Choroid plexus epithelial cell (primary cell): ENCODE data around the gene TNFRSF4.

Experiments used
- DNase-seq: peaks from one replicate; pipeline ENCODE4 v3.0.0-alpha.2; 2010; ENCODE audit warnings: low read depth
- H3K4me3 ChIP-seq: 2 replicates; pipeline ENCODE4 v1.5.1; 2011; ENCODE audit warnings: low read depth, mild to moderate bottlenecking, control low read depth, low read length, moderate library complexity
- CTCF ChIP-seq: conservative IDR thresholded peaks from 2 replicates; pipeline ENCODE4 v1.5.1; 2011; ENCODE audit warnings: low read depth, mild to moderate bottlenecking, control low read depth, inconsistent platforms, low read length, moderate library complexity

The TNFRSF4 gene

GRCh38 chr1:1213345-1214265, at the start of gene TNFRSF4:
Gene TNFRSF4, minus strand, starts transcription at chr1:1214153. Its CDS starts 26 bp downstream, at chr1:1214127.
- TF ChIP-seq CTCF: no peak
- no peak within 1 kb of the TSS for H3K4me3 ChIP-seq
- DNase-seq: no peak

GRCh38 chr1:1262758-1263157, 48.8 kb upstream of the TNFRSF4 start:
- no peak overlapping the region for H3K4me3 ChIP-seq
- no peak for DNase-seq
- TF ChIP-seq CTCF: no peak

GRCh38 chr1:1262071-1262470, 48.1 kb upstream of the TNFRSF4 start:
- no peak overlapping the region for H3K4me3 ChIP-seq
- TF ChIP-seq CTCF: no peak
- no peak for DNase-seq

- TF ChIP-seq CTCF: no peak
- no peak for DNase-seq
Observed at GRCh38 chr1:1260843-1261560, 47.0 kb upstream of the TNFRSF4 start.

GRCh38 chr1:1259951-1260600, 46.1 kb upstream of the TNFRSF4 start:
- DNase-seq: no peak
- H3K4me3 ChIP-seq: no peak overlapping the region
- TF ChIP-seq CTCF: no peak

More at GRCh38 chr1:1260843-1261560, 47.0 kb upstream of the TNFRSF4 start:
- no peak overlapping the region for H3K4me3 ChIP-seq

GRCh38 chr1:1259540-1259939, 45.6 kb upstream of the TNFRSF4 start:
- H3K4me3 ChIP-seq: no peak overlapping the region
- no peak for TF ChIP-seq CTCF
- DNase-seq: no peak
